Measurements from ENCODE around the gene MYO15B. TPM values are rescaled to one million over a fixed set of nuclear protein-coding genes. Genes with fewer than 3 reads are reported as not detected.

The MYO15B gene
- total RNA-seq, 1 donor from 2014 or later, result 193 TPM

DNA sequence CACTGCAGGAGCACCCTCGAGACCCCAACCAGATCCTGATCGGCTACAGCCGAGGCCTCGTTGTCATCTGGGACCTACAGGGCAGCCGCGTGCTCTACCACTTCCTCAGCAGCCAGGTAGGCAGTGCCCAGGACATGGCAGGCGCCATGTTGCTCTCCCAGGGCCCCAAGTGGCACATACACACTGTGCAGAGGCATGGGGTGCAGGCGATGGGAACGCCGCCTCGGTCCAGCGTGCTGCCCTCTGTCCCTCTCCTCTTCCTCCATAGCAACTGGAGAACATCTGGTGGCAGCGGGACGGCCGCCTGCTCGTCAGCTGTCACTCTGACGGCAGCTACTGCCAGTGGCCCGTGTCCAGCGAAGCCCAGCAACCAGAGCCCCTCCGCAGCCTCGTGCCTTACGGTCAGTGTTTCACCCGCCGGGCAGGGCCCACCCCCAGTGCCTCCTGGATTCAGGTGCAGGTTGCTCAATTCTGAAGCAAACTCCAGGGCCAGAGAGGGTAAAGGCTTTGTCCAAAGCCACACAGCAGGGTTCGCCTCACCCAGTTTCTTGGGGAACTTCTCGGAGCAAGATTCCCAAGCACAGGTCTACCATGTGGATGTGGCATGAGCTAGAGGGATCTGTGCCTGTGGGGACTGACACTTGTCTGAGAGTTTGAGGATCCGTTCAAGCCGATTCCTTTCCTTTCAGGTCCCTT, 24.4 kb upstream of the MYO15B start:
- Histone ChIP-seq H3K4me1 (no peaks in the 10 kb centered on the region), H3K4me3 (no peak overlapping the region), H3K27me3 (no peaks in the 10 kb centered on the region), H3K27ac (no peak overlapping the region), H3K36me3 (peaks cover 50% of the 10 kb centered on the region), H3K9me3 (no peaks in the 10 kb centered on the region)
- DNase-seq, result no peak
- intact Hi-C loops (cut with DNase I), result no loop called here
- TF ChIP-seq CTCF (IDR thresholded peaks at IDR 0.05), result no peak
- ATAC-seq, result no peak

- no peaks in the 10 kb centered on the region for H3K27me3 ChIP-seq
- no peak overlapping the region for H3K27ac ChIP-seq
- H3K36me3 ChIP-seq, result peaks cover 47% of the 10 kb centered on the region
- H3K4me3 ChIP-seq, result no peak overlapping the region
- no peak for TF ChIP-seq CTCF (IDR thresholded peaks at IDR 0.05)
- no peaks in the 10 kb centered on the region for H3K9me3 ChIP-seq
- DNase-seq (no peak), ATAC-seq (no peak)
- H3K4me1 ChIP-seq, result no peaks in the 10 kb centered on the region
- intact Hi-C loops (cut with DNase I), result no loop called here
Measured at GRCh38 chr17:75564195-75564594, 23.4 kb upstream of the MYO15B start.

DNA sequence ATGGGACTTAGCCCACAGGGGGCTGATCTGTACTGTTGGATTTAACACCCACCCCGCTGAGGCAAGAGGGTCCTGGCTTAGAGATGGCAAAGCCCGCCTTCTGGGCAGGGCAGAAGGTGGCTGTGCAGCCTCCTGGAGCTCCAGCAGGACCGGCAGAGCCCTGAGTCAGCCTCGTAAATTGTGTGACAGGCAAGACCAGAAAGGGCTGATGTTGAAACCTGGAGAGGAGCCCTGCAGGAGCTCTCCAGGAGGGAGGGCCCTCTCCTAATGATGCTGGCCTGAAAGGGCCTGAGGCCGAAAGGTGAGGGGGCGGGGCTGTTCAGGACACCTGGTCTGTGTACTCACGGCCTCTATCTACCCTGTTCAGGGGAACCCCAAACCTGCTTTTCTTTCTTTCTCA, 22.5 kb upstream of the MYO15B start:
- no peak for ATAC-seq
- no peak overlapping the region for H3K4me3 ChIP-seq
- H3K4me1 ChIP-seq, result no peaks in the 10 kb centered on the region
- no peak overlapping the region for H3K27ac ChIP-seq
- intact Hi-C loops (cut with DNase I), result no loop called here
- no peaks in the 10 kb centered on the region for H3K27me3 ChIP-seq
- TF ChIP-seq CTCF (IDR thresholded peaks at IDR 0.05), result no peak
- DNase-seq, result no peak
- peaks cover 40% of the 10 kb centered on the region for H3K36me3 ChIP-seq
- no peaks in the 10 kb centered on the region for H3K9me3 ChIP-seq

GRCh38 chr17:75565618-75566017, 22.0 kb upstream of the MYO15B start:
- intact Hi-C loops (cut with DNase I), result no loop called here
- Histone ChIP-seq H3K4me3 (no peak overlapping the region), H3K27me3 (no peaks in the 10 kb centered on the region), H3K9me3 (no peaks in the 10 kb centered on the region), H3K36me3 (peaks cover 40% of the 10 kb centered on the region), H3K4me1 (no peaks in the 10 kb centered on the region), H3K27ac (no peak overlapping the region)
- DNase-seq (no peak), ATAC-seq (no peak)
- TF ChIP-seq CTCF (IDR thresholded peaks at IDR 0.05), result no peak

- Histone ChIP-seq H3K4me1 (no peaks in the 10 kb centered on the region), H3K4me3 (no peak overlapping the region), H3K9me3 (no peaks in the 10 kb centered on the region), H3K36me3 (peaks cover 40% of the 10 kb centered on the region), H3K27ac (no peak overlapping the region), H3K27me3 (no peaks in the 10 kb centered on the region)
- DNase-seq, result no peak
- intact Hi-C loops (cut with DNase I), result no loop called here
- no peak for ATAC-seq
- no peak for TF ChIP-seq CTCF (IDR thresholded peaks at IDR 0.05)
Measured at GRCh38 chr17:75566416-75566815, 21.2 kb upstream of the MYO15B start.

DNA sequence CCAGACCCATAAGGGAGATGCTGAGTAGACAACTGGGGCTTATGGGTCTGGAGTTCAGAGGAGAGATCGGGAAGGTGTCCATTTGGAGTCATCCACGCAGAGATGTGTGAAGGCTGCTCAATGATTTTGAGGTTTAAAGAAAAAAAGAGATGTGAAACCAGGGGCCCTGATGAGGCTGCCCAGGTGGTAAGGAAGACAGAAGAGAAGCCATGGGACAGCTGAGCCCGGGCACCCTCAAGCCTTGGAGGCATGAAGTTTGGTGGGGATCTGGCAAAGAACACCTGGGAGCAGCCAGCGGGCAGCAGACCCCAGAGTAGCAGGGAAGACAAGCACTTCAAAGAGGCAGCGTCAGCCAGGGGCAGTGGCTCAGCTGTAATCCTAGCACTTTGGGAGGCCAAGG, 20.8 kb upstream of the MYO15B start:
- H3K4me3 ChIP-seq, result no peak overlapping the region
- H3K27ac ChIP-seq, result no peak overlapping the region
- no peaks in the 10 kb centered on the region for H3K27me3 ChIP-seq
- DNase-seq, result no peak
- intact Hi-C loops (cut with DNase I), result no loop called here
- peaks cover 40% of the 10 kb centered on the region for H3K36me3 ChIP-seq
- H3K4me1 ChIP-seq, result no peaks in the 10 kb centered on the region
- no peak for ATAC-seq
- H3K9me3 ChIP-seq, result no peaks in the 10 kb centered on the region
- no peak for TF ChIP-seq CTCF (IDR thresholded peaks at IDR 0.05)
